Middle frontal gyrus (tissue), 1 donor: Measurements from ENCODE around the gene CPXM1.
"Not testable (repeated sequence)": the region's sequence is repeated elsewhere in the genome, so short reads cannot be mapped to it uniquely, and the experiment has no call there.

Source experiments
- DNase-seq: peaks from one replicate; pipeline ENCODE4 v3.0.0-alpha.2; 2015; ENCODE audit warnings: low spot score; ENCODE audit errors: extremely low spot score

CPXM1 gene

DNA sequence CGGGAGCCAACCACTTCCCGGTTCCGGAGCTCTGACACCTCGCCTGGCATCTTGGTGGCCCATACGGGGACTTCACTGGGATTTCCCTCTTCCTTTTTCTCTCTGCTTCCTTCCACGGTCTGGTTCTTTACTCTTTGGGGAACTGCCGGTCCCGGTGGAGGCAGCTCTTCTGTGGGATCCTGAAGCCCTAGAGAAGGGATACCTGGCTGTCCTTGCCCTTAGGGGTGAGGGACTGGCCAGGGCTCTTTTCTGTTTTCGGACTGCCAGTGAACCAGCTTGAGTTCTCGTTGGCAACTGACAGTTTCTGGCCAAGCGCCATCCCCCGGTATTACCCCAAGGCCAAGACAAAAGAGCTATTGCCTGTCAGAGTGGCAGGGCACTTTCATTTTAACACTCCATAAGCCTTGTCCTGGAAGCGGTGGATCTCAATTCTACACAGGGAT lies 880 bp upstream of the CPXM1 start:
- no peak for DNase-seq

DNA sequence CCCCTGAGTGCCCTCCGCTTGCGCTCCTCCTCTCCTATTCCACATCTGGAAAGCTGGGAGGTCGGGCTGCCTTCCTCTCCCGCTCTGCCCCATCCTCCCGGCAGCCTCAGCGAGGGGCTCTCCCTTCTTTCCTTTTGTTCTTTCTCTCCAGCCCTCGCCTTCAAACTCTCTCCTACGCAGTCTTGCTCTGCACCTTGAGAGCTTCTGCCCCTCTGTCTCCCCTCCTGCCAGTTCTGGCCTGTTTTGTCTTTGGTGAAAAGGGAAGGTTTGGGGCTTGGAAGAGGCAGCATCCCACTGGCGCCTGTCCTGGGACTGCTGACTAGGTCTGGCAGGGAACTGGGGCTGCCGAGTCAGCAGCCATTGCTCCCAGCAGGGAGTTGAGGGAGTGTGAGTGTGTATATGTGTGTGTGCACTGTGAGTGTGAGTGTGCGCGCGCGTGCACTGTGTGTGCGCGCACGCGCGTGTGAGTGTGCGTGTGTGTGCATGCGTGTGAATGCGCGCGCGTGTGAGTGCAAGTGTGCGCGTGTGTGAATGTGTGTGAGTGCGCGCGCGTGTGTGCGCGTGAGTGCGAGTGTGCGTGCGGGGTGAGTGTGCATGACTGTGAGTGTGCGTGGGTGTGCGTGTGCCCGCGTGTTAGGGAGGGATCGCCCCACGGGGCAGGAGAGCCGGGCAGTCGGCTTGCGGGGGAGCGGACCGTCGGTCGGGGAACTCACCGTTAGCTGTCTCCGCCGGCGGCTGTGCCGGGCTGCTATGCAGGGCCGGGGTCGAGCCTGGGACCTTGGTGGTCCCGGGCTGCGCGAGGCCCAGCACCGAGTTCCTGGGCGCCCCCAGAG lies 523 bp downstream of the CPXM1 start:
- DNase-seq, result no peak

GRCh38 chr20:2799271-2799670 lies 1.2 kb downstream of the CPXM1 start:
- DNase-seq, result no peak

DNA sequence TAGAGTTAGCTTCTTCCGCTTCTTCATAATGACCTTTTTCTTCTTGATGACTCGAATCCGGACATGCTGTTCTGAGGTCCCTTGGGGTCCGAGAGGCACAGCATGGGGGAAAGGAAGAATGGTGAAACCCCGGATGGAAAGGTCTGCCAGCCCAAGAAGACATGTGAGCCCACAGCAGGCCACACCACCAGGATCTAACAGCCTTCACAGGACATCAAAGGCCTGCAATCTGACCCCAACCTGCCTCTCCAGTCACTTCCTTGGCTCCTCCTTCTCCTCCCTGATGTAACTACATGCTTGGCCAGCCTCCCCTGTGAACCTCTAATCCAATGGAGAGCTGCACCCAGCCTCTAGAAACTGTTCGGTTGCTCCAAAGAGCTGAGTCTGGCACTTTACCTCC lies 1.6 kb downstream of the CPXM1 start:
- no peak for DNase-seq

DNA sequence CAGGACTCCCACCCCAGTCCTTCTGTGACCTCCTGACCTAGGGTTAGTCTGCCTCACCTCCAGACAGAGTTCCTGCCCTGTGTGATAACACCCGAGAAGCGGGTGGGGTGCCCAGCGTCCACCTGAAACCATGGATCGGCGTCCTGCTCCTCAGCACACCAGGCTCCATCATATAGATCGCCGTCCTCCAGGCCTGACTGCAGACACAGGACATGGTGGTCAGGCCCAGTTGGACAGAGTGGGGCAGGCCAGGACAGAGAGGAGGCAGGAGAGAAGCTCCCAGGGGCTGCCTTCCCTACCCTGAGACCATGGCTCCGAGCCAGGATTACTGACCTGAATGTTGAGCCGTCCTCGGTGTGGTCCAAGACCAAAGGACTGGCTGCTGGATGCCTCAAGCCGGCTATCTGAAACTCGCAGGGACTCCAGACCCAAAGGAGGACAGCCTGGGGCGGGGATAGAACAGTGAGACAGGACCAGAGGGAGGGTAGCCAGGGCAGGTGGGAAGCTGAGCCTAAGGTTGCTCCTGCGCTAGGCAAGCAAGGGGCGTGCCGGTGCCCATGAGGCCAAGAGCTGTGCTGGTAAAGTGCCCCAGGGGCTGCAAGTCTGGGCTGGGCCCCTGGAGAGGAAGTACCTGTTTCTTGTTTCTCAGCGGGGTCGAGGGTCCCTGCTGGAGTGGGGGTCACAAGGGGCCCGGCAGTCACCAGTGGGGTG lies 2.2 kb downstream of the CPXM1 start:
- no peak for DNase-seq

DNA sequence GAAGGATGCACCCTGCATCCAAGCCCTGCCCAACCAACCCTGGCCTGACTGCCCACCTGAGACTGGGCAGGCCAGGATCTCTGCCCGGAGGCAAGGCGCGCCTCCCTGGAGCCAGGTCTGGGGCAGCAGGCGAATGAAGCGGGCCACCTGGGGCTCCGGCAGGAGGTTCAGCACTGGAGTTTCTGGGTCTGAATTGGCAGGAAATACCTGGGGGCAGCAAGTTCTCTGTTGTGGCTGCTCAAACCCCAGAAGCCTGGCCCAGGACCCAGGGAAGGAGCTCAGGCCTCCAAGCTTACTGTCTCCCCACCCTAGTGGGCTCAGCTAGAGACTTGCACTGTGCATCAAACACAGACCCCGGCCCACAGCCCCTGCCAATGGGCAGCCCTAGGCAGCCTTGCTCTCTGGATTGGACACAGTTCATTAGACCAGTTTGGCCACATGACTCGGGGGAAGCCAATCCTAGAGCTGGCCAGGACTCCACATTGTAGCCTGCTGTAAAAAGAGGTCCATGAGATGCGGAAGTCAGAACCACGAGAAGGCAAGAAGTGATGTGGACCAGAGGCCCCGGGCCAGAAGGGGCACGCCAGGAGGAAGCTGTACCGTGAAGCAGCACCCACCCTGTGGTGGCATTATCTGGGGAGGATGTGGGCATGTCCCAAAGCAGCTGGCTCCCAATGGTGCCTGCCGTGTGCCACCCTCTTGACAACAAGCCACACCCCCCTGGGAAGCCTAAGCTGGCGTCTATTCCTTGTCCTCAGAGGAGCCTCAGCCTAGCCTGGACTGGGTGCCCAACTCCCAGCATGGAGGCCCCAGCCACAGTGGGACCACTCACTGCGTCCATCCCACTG lies 3.1 kb downstream of the CPXM1 start:
- DNase-seq, result no peak

- no peak for DNase-seq
Measured at GRCh38 chr20:2796011-2796660, 4.3 kb downstream of the CPXM1 start.

DNA sequence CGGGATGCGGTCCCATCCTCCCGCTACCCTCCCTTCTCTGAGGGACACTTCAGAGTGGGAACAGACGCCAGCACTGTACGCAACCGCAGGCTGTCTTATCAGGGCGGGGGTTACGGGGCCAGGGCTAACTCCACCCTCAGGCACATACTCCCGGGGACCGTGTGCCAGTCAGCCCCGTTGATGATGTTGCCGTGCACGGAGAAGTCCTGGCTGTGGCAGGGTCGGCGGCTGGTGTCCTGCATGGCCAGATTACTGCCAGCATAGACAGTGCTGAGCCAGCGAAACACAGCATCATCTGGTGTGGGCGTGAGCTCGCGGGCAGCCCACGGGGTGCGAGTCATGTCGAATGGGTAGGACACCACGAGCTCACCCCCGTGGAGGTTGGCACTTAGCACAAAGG lies 5.0 kb downstream of the CPXM1 start:
- DNase-seq, result no peak

DNA sequence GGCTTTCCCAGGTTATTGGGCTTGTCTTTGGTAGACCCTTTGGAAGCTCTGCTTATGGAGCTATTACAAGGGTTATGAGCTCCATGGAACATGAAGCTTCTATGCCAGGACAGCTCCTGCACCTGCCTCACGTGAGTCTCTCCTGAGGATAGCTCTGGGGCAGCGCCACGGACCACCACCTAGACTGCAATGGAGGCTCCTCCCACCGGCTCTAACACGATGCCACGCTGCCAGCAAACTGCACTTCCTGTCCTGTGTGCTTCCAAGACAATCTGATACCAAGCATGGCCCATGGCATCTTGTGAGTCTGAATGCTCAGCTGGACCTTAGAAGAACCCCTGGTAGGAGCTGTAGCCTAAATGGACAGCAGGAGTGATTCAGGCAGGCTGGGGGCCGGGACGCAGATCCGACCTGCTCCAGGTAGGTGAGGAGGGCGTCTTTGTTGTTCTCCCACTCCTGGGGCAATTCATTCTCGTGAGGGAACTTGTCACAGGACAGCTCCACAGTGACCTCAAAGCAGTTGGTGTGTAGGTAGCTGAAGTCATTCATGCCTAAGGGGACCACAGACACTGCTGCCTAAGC lies 5.5 kb downstream of the CPXM1 start:
- no peak for DNase-seq

DNA sequence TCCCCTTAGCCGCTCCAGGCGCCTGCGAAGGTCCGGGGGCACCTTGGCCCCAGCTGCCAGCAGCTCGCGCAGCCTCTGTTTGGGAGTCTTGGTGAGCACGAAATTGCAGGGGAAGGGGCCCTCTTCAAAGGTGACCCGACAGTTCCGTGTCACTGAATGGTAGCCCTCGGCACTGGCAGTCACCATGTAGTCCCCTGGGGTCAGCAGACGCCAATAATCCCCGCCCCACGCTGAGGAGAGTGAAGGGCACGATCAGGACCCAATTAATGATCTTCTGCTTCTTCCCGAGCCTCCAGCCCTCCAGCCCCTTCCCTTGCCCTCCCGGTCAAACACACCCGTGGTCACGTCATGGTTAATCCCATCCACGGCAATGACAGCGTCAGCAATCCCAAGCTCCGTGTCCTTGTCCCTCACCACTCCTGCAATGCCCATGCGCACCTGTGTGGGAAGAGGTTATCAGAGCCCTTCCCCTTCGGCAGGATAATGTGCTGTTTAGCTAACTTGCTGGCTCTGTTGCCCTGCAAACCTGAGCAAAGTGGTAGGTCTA lies 6.2 kb downstream of the CPXM1 start:
- no peak for DNase-seq

GRCh38 chr20:2793471-2793870 lies 7.0 kb downstream of the CPXM1 start:
- no peak for DNase-seq

GRCh38 chr20:2783908-2784566 lies 16.4 kb downstream of the CPXM1 start:
- DNase-seq, result no peak

GRCh38 chr20:2780948-2781347 lies 19.5 kb downstream of the CPXM1 start:
- no peak for DNase-seq

DNA sequence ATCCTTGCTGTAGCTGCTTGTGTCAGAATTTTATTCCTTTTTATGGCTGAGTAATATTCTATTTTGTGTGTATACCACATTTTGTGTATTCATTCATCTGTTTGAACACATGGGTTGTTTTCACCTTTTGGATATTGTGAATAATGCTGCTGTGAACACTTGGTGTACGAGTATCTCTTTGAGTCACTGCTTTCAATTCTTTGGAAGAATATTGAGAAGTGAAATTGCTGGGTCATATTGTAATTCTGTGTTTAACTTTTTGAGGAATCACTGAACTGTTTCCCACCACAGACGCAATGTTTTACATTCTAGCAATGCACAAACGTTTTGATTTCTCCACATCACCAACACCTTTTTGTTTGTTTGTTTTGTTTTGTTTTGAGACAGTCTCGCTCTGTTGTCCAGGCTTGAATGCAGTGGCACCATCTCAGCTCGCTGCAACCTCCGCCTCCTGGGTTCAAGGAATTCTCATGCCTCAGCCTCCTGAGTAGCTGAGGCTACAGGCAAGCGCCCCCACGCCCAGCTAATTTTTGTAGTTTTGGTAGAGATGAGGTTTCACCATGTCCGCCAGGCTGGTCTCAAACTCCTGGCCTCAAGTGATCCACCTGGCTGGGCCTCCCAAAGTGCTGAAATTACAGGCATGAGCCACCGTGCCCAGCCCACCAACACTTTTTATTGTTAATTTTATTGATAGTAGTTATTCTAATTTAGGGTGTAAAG lies 21.7 kb downstream of the CPXM1 start:
- no peak for DNase-seq

GRCh38 chr20:2775139-2775538 lies 25.3 kb downstream of the CPXM1 start:
- no peak for DNase-seq

- DNase-seq, result no peak
Measured at GRCh38 chr20:2773812-2774211, 26.6 kb downstream of the CPXM1 start.

- no peak for DNase-seq
Measured at GRCh38 chr20:2771631-2772080, 28.8 kb downstream of the CPXM1 start.

- not testable (repeated sequence) for DNase-seq
Measured at GRCh38 chr20:2770091-2770490, 30.3 kb downstream of the CPXM1 start.

DNA sequence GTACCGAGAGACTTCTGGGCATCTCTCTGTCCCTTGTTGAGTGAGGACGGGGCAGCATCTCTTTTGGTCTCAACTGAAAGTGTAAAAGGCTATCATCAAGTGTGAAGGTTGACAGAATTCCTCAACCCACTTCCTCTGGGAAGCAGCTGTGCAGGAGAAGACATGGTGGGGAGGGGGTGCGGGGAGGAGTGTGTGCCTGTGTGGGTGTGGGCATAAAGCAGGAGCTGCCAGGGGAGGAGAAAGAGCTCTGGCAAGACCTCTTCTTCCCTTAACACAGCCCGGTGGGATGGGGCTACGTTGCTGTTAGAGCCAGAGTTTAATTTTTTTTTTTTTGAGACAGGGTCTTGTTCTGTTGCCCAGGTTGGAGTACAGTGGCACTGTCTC lies 31.8 kb downstream of the CPXM1 start:
- DNase-seq, result no peak
